Measurements from ENCODE around the gene C4orf50.

Gene C4orf50

DNA sequence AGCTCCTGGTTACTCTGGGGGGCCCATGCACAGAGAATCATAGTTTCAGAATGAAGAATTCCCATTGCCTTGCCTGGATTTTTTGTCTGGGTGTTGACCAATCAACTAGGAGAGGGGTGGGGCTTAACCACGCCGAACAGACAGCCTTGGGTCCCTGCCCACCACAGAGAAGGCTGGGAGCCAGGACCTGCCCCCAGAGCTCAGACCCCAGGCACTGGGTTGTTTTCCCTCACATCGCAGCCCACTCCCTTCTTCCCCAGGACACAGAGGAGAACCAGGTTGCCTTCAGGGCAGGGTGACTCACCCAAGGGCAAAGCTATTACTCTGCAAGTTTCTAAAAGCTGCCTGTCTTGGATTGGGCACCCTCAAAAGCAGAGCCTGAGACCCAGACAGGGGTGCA lies 102.0 kb downstream of the C4orf50 start:
- no peak for DNase-seq

DNA sequence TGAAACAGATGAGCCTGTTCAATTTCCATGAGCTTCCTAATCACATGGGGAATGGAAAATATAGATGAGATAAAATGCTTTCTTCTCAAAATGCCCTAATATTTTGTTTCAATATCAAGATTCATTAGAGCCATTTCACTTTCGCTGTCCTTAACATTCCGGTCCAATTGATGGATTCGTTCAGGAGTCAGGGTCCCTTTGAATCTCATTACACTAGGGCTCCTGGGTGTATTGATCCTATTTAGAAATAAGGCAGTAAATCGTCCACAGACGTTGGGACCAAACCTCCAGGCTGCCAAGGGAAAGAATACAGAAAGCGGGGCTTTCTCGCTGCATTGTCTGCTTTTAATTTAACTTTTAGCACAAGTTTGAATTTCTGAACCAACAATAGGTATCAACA lies 104.8 kb downstream of the C4orf50 start:
- no peak for DNase-seq

DNA sequence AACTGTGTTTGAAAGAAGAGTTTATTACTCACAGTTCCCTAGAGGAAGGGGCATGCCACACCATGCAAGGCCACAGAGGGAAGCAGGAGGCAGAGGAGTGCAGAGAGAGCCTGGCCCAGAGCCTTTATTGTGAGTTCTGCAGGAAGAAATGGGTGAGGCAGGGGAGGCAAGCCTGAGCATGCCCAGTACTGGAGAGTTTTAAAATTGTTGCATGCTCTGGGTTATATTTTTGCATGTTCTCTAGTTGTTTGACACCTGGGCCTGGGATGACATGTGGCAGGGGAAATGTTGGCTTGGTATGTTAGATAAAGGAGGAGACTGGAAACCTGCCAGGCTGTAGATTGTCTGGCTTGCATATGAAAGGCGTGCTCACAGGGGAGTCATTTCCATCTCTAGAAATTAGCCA lies 105.6 kb downstream of the C4orf50 start:
- DNase-seq = no peak

DNA sequence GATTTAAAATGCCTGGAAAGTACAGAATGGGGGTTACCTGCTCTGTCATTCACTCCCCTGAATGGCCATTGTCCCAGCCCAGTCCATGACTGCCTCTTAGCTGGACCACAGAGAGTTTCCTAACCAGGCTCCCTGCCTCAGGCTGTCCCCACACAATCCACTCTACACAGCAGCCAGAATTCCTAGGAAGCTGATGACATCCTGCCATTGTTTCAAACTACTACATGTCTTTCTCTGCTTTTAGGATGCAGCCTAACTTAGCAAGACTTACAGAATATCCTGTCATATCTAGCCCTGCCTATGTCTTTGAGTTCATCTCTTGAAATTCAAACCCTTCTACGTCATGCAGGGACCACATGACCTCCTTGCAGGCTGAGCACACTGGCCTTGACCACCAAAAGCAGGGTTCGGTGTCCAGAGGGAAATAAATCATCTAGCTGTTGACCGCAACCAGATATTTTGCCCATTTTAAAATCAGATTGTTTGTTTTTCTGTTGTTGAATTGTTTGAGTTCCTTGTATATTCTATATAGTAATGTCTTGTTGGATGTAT lies 109.3 kb downstream of the C4orf50 start:
- DNase-seq = no peak

DNA sequence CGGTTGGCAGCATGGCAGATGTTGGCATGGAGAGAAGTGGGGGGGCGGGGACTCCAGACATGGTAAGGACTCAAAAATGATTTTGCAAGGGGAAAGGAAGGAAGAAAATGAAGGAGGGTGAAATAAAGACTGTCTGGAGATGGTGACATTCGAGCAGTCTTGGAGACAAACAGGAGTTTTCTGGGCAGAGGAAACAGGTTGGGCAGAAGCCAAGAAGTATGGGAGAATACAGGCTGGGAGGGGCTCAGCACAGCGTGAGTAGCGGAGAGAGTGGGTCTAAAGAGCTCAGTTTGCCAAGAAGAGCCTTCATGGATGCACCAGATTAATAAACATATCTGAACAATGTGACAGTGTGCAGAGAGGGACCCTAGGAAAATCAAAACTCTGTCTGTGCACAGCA lies 112.0 kb downstream of the C4orf50 start:
- no peak for DNase-seq

DNA sequence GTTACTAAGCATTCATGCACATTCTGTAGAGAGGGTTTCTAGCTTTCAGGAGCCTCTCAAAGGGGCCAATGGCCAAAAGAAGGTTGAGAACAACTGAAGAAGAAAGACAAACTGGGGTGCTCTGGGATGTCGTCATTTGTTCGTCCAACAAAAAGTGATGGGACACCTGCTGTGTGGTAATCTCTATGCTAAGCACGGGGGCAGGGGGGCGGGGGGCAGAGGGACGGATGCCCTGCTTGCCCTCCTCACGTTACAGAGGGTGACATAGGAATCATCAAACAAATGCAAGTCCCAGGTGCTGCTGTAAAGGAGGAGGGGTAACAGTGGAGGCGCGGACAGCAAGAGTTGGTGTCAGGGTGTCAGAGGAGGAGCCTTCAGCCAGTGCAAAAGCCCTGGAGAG lies 112.5 kb downstream of the C4orf50 start:
- no peak for DNase-seq

DNA sequence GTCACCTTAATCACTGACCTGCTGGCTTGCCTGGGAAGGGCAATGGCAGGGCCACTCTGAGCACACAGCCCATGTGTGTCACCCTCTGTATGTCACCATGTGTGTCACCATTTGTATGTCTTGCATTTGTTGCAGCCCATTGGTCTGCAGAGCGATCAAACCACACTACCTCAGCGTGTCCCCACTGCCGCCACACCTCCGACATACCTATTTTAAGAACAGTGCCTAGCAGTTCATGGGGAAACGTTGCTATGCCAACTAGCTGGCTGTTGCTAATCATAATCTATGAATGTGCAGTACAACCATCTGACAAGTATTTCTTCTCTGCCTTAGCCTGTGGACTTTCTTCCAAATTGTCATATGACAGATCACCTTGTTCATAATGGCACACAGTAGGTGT lies 117.4 kb downstream of the C4orf50 start:
- DNase-seq = no peak

DNA sequence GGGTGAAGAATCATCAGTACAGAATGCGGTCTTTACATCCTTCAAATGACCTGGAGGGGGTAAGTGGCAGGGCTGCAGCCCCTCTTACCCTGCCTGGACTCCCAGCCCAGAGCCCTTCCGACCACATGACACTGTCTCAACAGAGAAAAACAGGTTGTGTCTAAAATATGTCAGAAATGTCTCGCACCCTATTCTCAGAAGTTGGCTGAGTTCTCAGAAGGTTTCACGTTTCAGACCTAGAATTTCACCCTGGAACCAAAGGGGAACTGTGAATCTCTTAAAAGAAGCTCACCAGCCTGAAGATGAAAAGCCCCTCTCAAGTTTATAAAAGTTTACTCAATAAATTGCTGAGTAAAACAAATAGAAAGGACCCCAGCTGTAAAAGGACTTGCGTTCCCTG lies 118.3 kb downstream of the C4orf50 start:
- no peak for DNase-seq

DNA sequence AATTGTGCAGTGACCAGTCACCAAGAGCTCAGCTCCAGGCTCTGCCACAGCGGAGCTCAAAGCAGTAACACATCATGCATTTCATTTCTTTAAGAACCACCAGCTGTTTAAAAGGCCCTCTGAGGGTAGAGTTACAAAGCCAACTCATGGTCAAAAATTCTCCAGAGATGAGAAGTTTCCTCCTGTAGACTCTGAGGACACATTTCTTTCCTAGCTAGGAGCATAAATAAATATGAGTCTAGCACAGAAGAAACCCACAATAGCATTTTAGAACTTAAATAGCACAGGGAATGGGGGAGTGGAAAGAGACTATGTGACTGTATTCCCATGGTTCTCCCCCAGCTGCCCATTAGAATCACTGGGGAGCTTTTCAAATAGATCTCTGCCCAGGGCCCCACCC lies 118.8 kb downstream of the C4orf50 start:
- no peak for DNase-seq

DNA sequence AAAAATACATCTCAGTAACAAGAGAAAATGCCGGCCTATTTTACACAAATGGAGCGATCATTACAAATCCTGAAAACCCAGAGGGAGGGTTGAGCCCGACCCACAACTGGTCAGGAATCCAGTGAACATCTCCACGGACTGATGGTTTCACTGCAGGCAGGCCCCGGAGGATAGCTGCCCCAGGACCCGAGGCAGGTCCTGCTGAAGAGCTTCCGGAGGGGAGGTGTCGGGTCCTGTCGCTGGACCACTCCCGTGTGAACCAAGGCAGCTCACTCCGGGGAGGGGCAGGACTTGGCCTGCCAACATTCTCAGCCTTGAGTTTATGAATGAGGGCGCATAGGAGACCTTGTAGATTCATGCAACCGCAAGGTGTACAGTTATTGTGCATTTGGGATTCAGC lies 120.6 kb downstream of the C4orf50 start:
- no peak for DNase-seq

DNA sequence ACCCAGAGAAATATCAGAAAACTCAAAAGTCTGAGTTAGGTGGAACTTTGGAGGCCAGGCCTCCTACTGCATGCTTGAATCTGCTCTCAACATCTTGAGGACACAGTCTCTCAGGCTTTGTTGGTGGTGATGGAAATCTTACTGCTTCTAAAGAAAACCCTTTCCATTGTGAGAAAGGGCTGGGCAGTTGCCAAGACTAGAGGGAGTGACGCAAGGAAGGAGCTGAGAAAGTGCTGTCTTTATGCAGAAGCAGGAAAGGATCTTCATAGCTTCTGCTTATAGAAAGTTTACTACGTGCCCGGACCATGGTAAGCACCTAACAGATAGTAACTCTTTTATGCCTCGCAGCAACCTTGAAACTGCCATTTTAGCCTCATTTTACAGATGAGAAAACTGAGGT lies 122.9 kb downstream of the C4orf50 start:
- DNase-seq = no peak

DNA sequence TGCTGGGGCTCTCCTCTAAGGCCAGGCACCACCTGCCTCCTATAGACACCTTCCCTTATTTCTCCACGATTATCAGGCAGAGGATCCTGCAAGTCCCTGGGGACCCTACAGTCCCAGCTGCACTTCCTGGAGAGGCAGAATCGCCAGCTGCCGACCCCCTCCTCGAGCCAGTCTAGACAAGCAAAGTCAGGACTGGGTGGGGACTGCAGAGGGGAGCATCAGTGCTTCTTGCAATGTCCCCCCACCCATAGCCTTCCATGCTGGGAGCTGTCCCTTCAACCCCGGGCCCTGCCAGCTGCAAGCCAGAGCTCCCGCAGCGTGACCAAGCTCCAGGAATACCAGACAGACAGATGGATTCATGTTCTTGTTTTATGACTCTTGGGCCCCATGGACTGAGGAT lies 124.0 kb downstream of the C4orf50 start:
- DNase-seq = no peak

DNA sequence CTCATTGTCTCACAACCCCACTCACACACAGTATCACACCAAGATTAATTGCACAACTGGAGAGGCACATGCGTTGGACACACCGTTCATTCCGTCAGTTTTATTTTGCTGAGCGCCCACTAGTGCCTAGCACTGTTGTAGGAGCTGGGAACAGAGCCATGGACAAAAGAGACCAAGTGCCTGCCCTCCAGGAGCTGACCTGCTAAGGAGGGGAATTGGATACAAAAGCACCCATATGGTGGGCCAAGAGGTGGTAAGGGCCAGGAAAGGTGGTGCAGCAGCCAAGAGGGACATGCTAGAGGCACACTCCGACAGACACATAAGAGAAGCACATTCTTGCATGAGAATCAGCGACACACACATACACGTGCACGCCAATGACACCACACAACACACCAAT lies 124.6 kb downstream of the C4orf50 start:
- no peak for DNase-seq

DNA sequence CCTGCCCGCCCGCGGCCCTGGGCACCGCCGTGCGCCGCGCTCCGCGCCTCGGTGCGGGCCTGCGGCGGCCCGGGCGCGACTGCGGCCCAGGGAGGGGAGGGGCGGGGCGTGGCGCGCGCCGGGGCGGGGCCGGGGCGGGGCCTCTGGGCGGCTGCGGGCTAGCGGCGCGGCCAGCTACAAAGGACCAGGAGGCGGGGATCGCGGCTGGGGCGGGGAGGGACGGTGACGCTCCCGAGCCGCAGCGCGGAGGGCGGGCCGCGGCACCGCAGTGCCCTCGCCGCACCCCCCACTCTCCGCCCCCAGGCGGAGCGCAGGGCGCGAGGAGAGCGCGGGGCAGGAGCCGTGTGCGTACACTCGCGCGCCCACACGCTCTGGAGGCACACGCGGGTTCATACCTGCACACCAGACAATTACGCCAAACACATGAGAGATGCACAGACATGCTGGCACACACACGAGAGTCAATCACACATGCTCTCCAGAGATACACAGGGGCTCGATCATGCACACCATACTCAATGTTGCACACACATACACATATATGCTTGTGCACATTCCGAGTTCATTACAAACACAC lies 125.1 kb downstream of the C4orf50 start, which contains the start of gene CRMP1:
CRMP1 (minus strand) TSS at position 83 of the 577 bp plus-strand sequence. CDS start 117 bp downstream, outside the sequence.
- DNase-seq = peak; percentile 46

DNA sequence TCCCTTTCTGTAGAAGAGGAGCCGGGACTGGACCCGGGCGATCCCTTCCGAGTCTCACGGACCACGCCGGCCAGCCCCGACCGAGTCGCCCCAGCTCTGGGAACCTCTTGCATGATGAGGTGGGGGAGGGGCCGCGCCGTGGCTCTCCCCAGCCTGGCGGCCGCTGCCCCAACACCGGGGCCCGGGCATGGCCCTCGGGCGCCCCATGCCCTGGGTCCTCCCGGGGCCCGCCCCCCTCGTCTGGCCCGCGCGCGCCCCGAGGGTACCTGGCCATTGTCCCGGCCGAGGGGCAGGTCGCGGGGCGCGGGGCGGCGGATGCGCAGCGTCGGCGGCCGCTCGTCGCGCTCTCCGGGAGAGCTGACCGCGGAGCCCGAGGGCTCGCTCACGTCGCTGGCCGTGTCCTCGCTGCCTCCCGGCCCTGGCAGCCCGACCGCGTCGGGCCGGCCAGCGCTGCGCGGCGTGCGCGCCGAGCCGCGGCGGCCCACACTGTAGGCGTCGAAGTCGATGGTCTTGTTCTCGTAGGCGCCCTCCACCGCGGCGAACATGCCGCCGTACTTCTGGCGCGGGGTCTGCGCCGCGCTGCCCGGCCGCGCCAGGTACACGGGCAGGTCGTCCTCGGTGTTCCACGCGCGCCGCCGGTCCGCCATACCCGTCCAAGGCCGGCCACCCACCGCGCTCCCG lies 125.8 kb downstream of the C4orf50 start:
- no peak for DNase-seq

DNA sequence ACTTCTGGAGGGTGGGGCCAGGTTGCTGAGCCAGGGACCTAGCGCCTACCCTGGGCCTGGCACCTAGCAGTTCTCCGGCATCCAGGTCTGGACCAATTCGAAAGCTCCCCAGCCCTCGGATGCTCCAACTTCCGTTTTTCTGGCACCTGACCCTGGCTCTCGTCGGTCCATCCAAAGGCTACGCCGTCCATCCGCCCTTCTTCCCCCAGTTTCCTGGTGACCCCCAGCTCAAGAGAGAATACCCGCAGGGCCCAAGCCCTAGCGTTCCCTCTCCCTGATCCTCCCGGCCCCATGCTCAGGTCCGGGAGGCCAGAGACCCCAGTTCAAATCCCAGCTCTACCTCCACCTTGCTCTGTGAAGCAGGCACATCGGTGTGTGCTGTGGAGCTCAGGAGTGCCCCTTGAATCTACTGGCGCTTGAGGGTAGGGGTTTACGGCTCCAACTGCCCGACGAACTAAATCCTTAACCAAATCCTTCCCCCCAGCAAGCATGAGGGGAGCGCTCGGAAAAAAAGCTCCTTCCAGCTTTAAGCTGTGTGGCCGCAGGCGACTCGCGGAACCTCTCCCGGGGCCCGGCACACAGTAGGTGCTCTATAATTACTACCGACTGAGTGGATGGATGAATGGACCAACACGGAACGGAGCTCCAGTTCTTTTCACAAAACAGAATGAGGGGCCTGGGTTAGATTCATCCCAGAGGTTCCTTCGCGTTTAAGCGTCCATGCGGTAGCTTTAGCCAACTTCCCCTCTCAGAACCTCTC lies 126.5 kb downstream of the C4orf50 start:
- no peak for DNase-seq

DNA sequence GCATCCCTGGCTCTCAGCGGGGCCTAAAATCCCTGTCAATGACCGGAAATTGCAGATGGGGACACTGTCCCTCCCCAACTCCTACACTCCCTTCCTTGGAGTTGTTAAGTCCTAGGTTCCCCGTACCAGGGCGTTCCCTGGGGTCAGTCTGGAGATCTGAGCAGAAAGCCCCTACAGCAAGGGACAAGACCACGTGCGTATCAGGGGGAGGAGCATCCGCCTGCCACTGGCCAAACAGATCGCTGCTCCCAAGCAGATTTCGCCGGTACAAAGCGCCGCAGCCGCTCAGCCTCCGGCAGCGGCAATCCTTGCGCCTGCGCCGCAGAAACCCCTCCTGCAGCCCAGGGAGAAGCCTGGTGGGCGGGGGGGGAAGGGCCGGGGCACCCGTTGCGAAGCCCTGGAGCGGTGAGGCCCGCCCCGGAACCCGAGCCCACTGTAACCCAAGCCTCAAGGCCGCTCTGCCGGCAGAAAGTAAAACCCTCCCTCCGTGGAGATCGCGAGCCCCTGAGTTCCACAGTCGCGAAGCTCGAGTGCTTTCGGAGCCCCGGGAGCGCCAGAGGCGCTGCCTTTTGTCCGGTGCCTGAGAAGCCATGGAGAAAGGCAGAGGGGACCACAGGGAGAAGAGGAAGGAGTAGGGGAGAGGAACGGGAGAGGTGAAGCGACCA lies 128.0 kb downstream of the C4orf50 start:
- peak; percentile 58 for DNase-seq

DNA sequence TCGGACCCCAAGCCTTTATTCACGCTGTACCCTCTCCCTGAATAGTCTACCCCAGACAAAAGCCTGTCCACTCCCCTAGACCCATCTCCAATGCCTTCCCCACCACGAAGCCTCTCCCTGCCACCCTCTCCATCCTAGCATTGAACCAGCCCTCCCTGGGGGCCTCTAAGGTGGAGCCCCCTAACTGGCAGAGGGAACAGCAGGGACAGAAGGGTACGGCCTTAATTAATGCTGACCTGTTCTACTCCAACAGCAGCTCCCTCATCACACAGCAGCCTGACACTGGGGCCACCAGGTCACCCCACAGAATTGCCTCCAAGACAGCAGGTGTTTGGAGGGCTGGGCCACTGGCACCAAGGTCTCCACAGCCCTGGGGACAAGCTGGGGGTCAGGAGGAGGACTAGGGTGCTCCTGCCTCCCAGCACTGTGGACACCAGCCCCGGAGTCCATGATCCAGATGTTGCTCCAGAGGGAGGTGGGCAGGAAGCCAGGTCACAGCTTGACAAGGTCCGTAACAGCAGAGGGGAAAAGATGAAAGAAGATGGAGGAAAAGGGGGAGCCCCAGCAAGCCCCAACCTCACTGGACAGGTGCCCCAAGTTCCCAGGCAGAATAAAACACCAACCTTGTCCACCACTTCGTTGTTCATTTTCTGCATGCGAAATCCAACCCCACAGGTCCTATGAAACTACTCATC lies 129.1 kb downstream of the C4orf50 start:
- DNase-seq = no peak

DNA sequence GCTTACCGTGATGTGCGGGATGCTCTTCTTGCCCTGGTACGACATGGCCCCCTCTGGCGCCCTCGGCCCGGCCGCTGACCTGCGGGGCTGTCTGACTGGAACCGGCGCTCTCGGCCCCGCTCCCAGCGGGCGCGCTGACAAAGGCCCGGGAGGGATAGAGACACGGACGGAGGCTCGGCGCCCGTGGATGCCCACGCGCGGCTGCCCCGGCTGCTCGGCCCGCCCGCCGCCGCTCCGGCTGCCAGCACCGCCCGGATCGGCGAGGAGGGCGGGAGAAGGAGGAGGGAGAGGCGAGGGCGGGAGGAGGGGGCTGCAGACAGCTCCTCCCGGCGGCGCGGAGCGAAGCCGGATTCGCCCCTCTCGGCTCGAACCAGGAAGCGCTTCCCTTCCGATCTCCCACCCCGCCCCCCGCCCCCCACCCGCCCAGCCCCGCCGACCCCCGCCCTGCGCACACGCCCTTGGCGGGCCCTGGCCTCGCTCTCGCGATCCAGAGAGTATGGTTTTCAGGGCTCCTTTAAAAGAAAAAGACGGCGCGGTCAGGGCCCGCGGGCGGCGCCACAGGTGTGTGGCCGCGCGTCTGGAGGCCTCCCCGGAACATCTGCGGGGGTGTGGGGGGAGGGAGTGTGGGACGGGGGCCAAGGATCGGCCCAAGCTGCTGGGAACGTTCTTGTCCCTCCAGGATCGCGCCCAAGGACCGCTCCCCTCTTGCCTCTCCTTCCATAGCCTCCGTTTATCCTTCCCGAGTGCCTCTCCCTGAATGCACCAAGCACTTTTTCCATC lies 129.8 kb downstream of the C4orf50 start:
- DNase-seq = peak; percentile 67

DNA sequence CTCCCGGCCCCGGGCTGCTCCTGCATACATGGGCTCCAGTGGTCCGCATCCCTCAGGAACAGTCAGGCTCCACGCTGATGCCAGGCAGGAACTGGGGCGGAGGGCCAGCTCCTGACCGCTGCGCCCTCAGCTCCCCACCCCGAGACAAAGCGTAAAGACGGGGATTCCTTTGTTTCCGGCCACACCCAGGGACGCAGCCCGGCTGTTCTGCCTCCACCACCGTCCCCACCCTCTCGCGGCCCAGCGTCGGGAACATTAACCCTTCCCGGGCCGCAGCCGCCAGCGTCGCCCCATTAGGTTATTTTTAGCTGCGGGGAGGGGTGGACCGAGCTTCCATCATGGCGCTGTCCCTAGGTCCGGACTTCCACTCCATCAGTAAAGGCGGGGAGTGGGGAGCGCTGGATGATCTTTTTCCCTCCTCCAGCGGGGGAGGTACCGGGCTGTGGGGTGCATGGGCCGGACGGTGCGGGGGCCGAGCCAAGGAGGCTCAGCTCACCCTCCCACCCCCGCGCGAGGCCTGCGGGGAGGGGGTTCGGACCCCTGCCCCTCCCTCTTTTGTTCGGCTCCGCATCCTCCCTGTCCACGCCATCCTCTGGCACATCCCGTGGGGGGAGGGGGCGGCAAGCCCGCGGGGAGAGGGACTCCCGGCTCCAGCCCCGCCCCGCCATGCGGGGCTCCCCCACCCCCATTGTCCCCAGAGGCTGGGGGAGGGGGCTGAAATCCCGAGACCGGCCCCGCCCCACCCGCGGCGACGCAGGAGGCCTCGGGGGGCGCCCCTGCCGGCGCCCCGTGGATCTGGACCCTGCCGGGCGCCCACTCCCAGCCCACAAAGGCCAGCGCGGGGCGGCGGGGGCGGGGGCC lies 130.6 kb downstream of the C4orf50 start:
- DNase-seq = peak; percentile 47

DNA sequence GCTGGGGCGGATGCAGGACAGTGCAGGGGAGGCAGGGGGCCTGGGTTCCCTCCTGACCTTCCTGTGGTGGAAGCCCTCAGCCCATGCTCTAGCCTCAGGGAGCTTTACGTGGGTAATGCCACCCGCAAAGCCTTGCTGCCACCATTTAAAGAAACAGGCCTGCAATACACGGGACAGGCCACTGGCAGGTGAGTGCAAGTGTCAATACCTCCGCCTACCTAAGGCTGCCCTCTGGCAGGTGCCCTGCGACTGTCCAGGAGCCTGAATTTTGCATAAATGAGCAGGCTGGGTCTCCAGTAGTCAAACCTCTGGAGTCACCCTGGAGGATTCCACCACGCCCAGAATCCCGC lies 131.2 kb downstream of the C4orf50 start:
- DNase-seq = no peak
